Naive thymus-derived CD4-positive, alpha-beta T cell (primary cell): Measurements from ENCODE around the gene PACC1. TPM values are rescaled to one million over a fixed set of nuclear protein-coding genes. Genes with fewer than 3 reads are reported as not detected.

Source experiments
- ATAC-seq: fragments of 150-1000 bp; cut with Tn5 transposase; 2 replicates; pipeline ENCODE4 v1.10.0; 2021; ENCODE audit warnings: mild to moderate bottlenecking, moderate library complexity
- CTCF ChIA-PET: fragments of 350-600 bp; sonication (Branson Sonifier 250); formaldehyde crosslinking; loops from one replicate; lab custom pipeline; 2021; ENCODE audit warnings: antibody characterized with exemption; lab: Charles Lee
- POLR2A ChIA-PET: fragments of 350-600 bp; sonication (Branson Sonifier 250); formaldehyde crosslinking; loops from one replicate; lab custom pipeline; 2021; ENCODE audit warnings: antibody characterized with exemption, inconsistent platforms; lab: Charles Lee
- DNase-seq, 9 donors: peaks; one replicate each; pipeline versions ENCODE4 v3.0.0 to v3.0.0-alpha.2; 2020 to 2022; ENCODE audit warnings: mixed read lengths in 1 of 9
- H3K27ac ChIP-seq: one replicate; pipeline ENCODE4 v1.7.0; 2013; ENCODE audit warnings: mild to moderate bottlenecking, low read depth, low read length, moderate library complexity
- H3K27me3 ChIP-seq, 2 donors: one replicate each; pipeline ENCODE4 v1.7.0; 2013; ENCODE audit warnings: low read length in 2 of 2, mild to moderate bottlenecking in 2 of 2, moderate library complexity in 2 of 2; ENCODE audit not compliant: control insufficient read depth in 2 of 2, insufficient read depth in 2 of 2
- H3K36me3 ChIP-seq, 3 experiments: 1 replicate in 2 of 3; 2 replicates in 1 of 3; pipeline ENCODE4 v1.7.0; 2013; ENCODE audit warnings: low read length in 3 of 3, mild to moderate bottlenecking in 3 of 3, moderate library complexity in 1 of 3; ENCODE audit not compliant: insufficient read depth in 3 of 3, control insufficient read depth in 2 of 3
- H3K4me1 ChIP-seq, 2 donors: one replicate each; pipeline ENCODE4 v1.7.0; 2013; ENCODE audit warnings: low read length in 2 of 2, mild to moderate bottlenecking in 2 of 2, moderate library complexity in 1 of 2; ENCODE audit not compliant: control insufficient read depth in 2 of 2, insufficient read depth in 2 of 2
- H3K4me3 ChIP-seq: 2 replicates; pipeline ENCODE4 v1.7.0; 2013; ENCODE audit warnings: mild to moderate bottlenecking, low read length
- H3K9me3 ChIP-seq, 3 experiments: 1 replicate in 2 of 3; 2 replicates in 1 of 3; pipeline ENCODE4 v1.7.0; 2013; ENCODE audit warnings: low read length in 3 of 3; ENCODE audit not compliant: control insufficient read depth in 2 of 3
- H3K27ac Mint-ChIP-seq, 9 donors: one replicate each; pipeline ENCODE4 v1.8.0; 2020 to 2022; ENCODE audit warnings: mixed read lengths in 9 of 9, mild to moderate bottlenecking in 8 of 9, moderate library complexity in 5 of 9, inconsistent platforms in 2 of 9
- H3K27me3 Mint-ChIP-seq, 5 donors: one replicate each; pipeline ENCODE4 v1.8.0; 2021 to 2022; ENCODE audit warnings: mixed read lengths in 5 of 5, mild to moderate bottlenecking in 1 of 5
- H3K36me3 Mint-ChIP-seq, 5 donors: one replicate each; pipeline ENCODE4 v1.8.0; 2020 to 2022; ENCODE audit warnings: mixed read lengths in 5 of 5, mild to moderate bottlenecking in 3 of 5, inconsistent platforms in 1 of 5
- H3K4me1 Mint-ChIP-seq, 7 donors: one replicate each; pipeline ENCODE4 v1.8.0; 2020 to 2022; ENCODE audit warnings: mixed read lengths in 7 of 7, mild to moderate bottlenecking in 3 of 7, inconsistent platforms in 1 of 7
- H3K4me3 Mint-ChIP-seq, 10 donors: one replicate each; pipeline ENCODE4 v1.8.0; 2020 to 2022; ENCODE audit warnings: mild to moderate bottlenecking in 10 of 10, mixed read lengths in 10 of 10, moderate library complexity in 6 of 10, inconsistent platforms in 2 of 10
- H3K9me3 Mint-ChIP-seq, 11 donors: one replicate each; pipeline ENCODE4 v1.8.0; 2020 to 2022; ENCODE audit warnings: mixed read lengths in 11 of 11, mild to moderate bottlenecking in 4 of 11, inconsistent platforms in 1 of 11, moderate library complexity in 1 of 11
- intact Hi-C, 2 donors: fragments of 100-400 bp; cut with micrococcal nuclease; formaldehyde crosslinking; loops; one replicate each; pipeline ENCODE4 v1.15.1; 2023
- polyA plus RNA-seq, 2 donors: library from polyadenylated mRNA; unstranded; fragments of 300-500 nt; fragmentation: Illumina TruSeq; gene quantifications; one replicate each; pipeline ENCODE4 v1.2.3, GENCODE V29; 2021
- total RNA-seq, 6 experiments: library from RNA in 5 of 6; stranded (reverse) in 5 of 6; gene quantifications; 1 replicate in 5 of 6; 2 replicates in 1 of 6; pipeline ENCODE4 v1.2.3 and lab custom pipeline; 2021 to 2026

The PACC1 gene
- total and polyA plus RNA-seq, 7 experiments from 2014 or later, result 7.2 to 13.4 (median 11.0) TPM

GRCh38 chr1:212355230-212355969 is 59.3 kb downstream of the PACC1 start:
- no peak for ATAC-seq
- H3K27me3 Mint-ChIP-seq, result no peaks in the 10 kb centered on the region
- H3K27ac Mint-ChIP-seq, result peak overlapping the region in 1 of 9 donors; percentile 32
- no peaks in the 10 kb centered on the region for H3K9me3 ChIP-seq
- no peaks in the 10 kb centered on the region for H3K27me3 ChIP-seq
- peaks cover 6 to 27% (median 24%) of the 10 kb centered on the region in 5 donors for H3K36me3 Mint-ChIP-seq
- peaks cover 0 to 11% (median 0%) of the 10 kb centered on the region in 7 donors for H3K4me1 Mint-ChIP-seq
- no peaks in the 10 kb centered on the region for H3K9me3 Mint-ChIP-seq
- POLR2A ChIA-PET, result interaction anchor here (0.6 to 1.3 kb wide), 2 partner anchors 8 to 69 kb away, joined by 3 to 6 read pairs; no protein-coding TSS in a partner anchor
- no peak for DNase-seq
- H3K4me3 Mint-ChIP-seq, result no peak overlapping the region
- H3K4me3 ChIP-seq, result no peak overlapping the region
- H3K27ac ChIP-seq, result no peak overlapping the region
- peaks cover 10 to 64% (median 22%) of the 10 kb centered on the region in 3 experiments for H3K36me3 ChIP-seq
- no peaks in the 10 kb centered on the region for H3K4me1 ChIP-seq
- CTCF ChIA-PET, result no interaction called here
- intact Hi-C loops, result no loop called here

GRCh38 chr1:212354464-212354863 is 60.2 kb downstream of the PACC1 start:
- ChIA-PET POLR2A (no interaction called here), CTCF (no interaction called here)
- no peak overlapping the region for H3K4me3 ChIP-seq
- Mint-ChIP-seq H3K4me3 (no peak overlapping the region), H3K4me1 (peaks cover 0 to 6% (median 0%) of the 10 kb centered on the region in 7 donors), H3K27me3 (no peaks in the 10 kb centered on the region), H3K9me3 (no peaks in the 10 kb centered on the region), H3K27ac (peak overlapping the region in 2 of 9 donors; percentile 59 to 77), H3K36me3 (peaks cover 3 to 24% (median 22%) of the 10 kb centered on the region in 5 donors)
- no peaks in the 10 kb centered on the region for H3K4me1 ChIP-seq
- peaks cover 6 to 63% (median 22%) of the 10 kb centered on the region in 3 experiments for H3K36me3 ChIP-seq
- intact Hi-C loops, result no loop called here
- ATAC-seq (no peak), DNase-seq (no peak)
- H3K27me3 ChIP-seq, result no peaks in the 10 kb centered on the region
- no peak overlapping the region for H3K27ac ChIP-seq
- no peaks in the 10 kb centered on the region for H3K9me3 ChIP-seq

- Mint-ChIP-seq H3K4me1 (peaks cover 0 to 3% (median 0%) of the 10 kb centered on the region in 7 donors), H3K36me3 (peaks cover 3 to 22% (median 15%) of the 10 kb centered on the region in 5 donors), H3K4me3 (no peak overlapping the region), H3K9me3 (no peaks in the 10 kb centered on the region), H3K27ac (peak overlapping the region in 4 of 9 donors; percentile 31 to 71 (median 51)), H3K27me3 (no peaks in the 10 kb centered on the region)
- no peak for DNase-seq
- POLR2A ChIA-PET, result no interaction called here
- Histone ChIP-seq H3K4me3 (no peak overlapping the region), H3K36me3 (peaks cover 13 to 57% (median 15%) of the 10 kb centered on the region in 3 experiments), H3K27me3 (no peaks in the 10 kb centered on the region), H3K4me1 (no peaks in the 10 kb centered on the region), H3K9me3 (no peaks in the 10 kb centered on the region), H3K27ac (peak overlapping the region; percentile 2)
- intact Hi-C loops, result no loop called here
- ATAC-seq, result no peak
- CTCF ChIA-PET, result interaction anchor here (0.7 kb wide), 1 partner anchor 10 kb away, joined by 3 read pairs; no protein-coding TSS in a partner anchor
Measured at GRCh38 chr1:212353181-212353580, 61.5 kb downstream of the PACC1 start.

- H3K4me3 Mint-ChIP-seq, result no peak overlapping the region
- peaks cover 11 to 61% (median 23%) of the 10 kb centered on the region in 3 experiments for H3K36me3 ChIP-seq
Measured at GRCh38 chr1:212351588-212352362, 62.9 kb downstream of the PACC1 start.

GRCh38 chr1:212346601-212347000 is 68.1 kb downstream of the PACC1 start:
- Mint-ChIP-seq H3K27ac (peak overlapping the region in 3 of 9 donors; percentile 8 to 75 (median 45)), H3K4me3 (no peak overlapping the region), H3K4me1 (peaks cover 0 to 19% (median 5%) of the 10 kb centered on the region in 7 donors), H3K27me3 (no peaks in the 10 kb centered on the region), H3K9me3 (no peaks in the 10 kb centered on the region), H3K36me3 (peaks cover 3 to 25% (median 24%) of the 10 kb centered on the region in 5 donors)
- DNase-seq, result no peak
- CTCF ChIA-PET, result no interaction called here
- POLR2A ChIA-PET, result no interaction called here
- H3K36me3 ChIP-seq, result peaks cover 0 to 63% (median 20%) of the 10 kb centered on the region in 3 experiments
- no peak for ATAC-seq
- intact Hi-C loops, result no loop called here
- no peaks in the 10 kb centered on the region for H3K9me3 ChIP-seq
- no peaks in the 10 kb centered on the region for H3K27me3 ChIP-seq
- H3K4me3 ChIP-seq, result no peak overlapping the region
- no peaks in the 10 kb centered on the region for H3K4me1 ChIP-seq
- H3K27ac ChIP-seq, result no peak overlapping the region

More at GRCh38 chr1:212351588-212352362, 62.9 kb downstream of the PACC1 start:
- H3K4me1 Mint-ChIP-seq, result peaks cover 0 to 6% (median 0%) of the 10 kb centered on the region in 7 donors
- no peaks in the 10 kb centered on the region for H3K9me3 ChIP-seq
- ChIA-PET CTCF (no interaction called here), POLR2A (no interaction called here)
- DNase-seq (no peak), ATAC-seq (no peak)
- intact Hi-C loops, result no loop called here
- H3K4me3 ChIP-seq, result no peak overlapping the region
- H3K27me3 ChIP-seq, result no peaks in the 10 kb centered on the region
- H3K27ac Mint-ChIP-seq, result peak overlapping the region in 3 of 9 donors; percentile 63 to 79 (median 64)
- no peak overlapping the region for H3K27ac ChIP-seq
- no peaks in the 10 kb centered on the region for H3K9me3 Mint-ChIP-seq
- H3K4me1 ChIP-seq, result no peaks in the 10 kb centered on the region
- peaks cover 6 to 20% (median 20%) of the 10 kb centered on the region in 5 donors for H3K36me3 Mint-ChIP-seq
- no peaks in the 10 kb centered on the region for H3K27me3 Mint-ChIP-seq

- no peaks in the 10 kb centered on the region for H3K9me3 ChIP-seq
- H3K4me1 Mint-ChIP-seq, result peaks cover 0 to 32% (median 15%) of the 10 kb centered on the region in 7 donors
- peak overlapping the region in 1 of 9 donors; percentile 16 for H3K27ac Mint-ChIP-seq
- ChIA-PET CTCF (interaction anchor here (0.8 kb wide), 1 partner anchor 274 kb away, joined by 3 read pairs; no protein-coding TSS in a partner anchor), POLR2A (no interaction called here)
- DNase-seq, result no peak
- peaks cover 3 to 25% (median 24%) of the 10 kb centered on the region in 5 donors for H3K36me3 Mint-ChIP-seq
- no peak overlapping the region for H3K4me3 Mint-ChIP-seq
- H3K27ac ChIP-seq, result no peak overlapping the region
- ATAC-seq, result no peak
- no peaks in the 10 kb centered on the region for H3K9me3 Mint-ChIP-seq
- no peak overlapping the region for H3K4me3 ChIP-seq
- H3K36me3 ChIP-seq, result peaks cover 0 to 63% (median 20%) of the 10 kb centered on the region in 3 experiments
- intact Hi-C loops, result no loop called here
- no peaks in the 10 kb centered on the region for H3K4me1 ChIP-seq
- H3K27me3 Mint-ChIP-seq, result no peaks in the 10 kb centered on the region
- no peaks in the 10 kb centered on the region for H3K27me3 ChIP-seq
Measured at GRCh38 chr1:212344905-212345304, 69.8 kb downstream of the PACC1 start.
